HG03378 (cell line): Measurements from ENCODE around the gene DENND4B.
A peak's percentile ranks its signal among the peaks of the same experiment; 100 is the strongest.

ENCODE experiments used
- ATAC-seq: cut with Tn5 transposase; IDR thresholded peaks from one replicate; pipeline ENCODE4 v1.9.1; 2021; ENCODE audit warnings: mild to moderate bottlenecking, moderate library complexity; ENCODE audit not compliant: unreplicated experiment

Gene DENND4B

DNA sequence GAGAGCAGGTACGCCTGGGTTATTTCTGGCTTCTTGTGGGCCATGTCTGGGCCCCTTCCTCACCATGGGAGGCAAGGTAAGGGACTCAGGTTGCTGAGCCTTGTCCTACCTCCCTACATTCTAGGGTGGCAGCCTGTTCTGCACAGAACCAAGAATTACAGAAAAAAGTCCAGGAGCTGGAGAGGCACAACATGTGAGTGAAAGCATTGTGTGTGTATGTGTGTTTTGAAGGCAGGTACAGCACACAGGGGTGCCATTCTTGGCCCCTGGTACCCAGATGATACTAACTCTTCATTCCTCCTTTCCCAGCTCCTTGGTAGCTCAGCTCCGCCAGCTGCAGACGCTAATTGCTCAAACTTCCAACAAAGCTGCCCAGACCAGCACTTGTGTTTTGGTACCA, 26.6 kb upstream of the DENND4B start:
- no peak for ATAC-seq

DNA sequence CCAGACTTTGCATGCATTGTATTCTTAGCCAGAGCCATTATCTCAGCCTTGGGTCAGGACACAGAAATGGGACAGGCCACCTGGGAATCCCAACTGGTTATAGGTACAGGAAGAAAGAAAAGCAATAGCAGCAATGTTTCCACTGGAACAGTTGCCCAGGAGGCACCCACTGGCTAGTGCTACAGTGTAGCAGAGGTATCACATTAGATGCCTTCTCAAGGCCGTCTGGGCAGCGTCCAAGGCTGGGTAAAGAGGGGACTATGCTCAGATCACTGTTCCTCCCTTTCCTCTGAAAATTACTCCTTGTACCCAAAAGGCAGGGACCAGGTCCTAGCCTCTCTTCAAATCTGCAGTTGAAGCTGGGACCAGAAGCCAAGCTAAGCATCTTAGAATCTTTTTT, 23.8 kb upstream of the DENND4B start:
- no peak for ATAC-seq

DNA sequence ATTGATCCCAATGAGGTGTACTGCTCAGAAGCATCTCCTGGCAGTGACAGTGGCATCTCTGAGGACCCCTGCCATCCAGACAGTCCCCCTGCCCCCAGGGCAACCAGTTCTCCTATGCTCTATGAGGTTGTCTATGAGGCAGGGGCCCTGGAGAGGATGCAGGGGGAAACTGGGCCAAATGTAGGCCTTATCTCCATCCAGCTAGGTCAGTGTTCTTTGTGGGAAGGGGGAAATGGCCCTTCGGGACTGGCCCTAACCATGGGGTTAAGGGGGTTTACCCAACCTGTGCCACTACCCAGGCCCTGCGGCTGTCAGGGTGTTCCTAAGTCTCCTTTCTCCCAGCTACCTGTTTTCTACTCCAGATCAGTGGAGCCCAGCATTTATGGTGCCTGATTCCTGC, 22.5 kb upstream of the DENND4B start:
- ATAC-seq = no peak

DNA sequence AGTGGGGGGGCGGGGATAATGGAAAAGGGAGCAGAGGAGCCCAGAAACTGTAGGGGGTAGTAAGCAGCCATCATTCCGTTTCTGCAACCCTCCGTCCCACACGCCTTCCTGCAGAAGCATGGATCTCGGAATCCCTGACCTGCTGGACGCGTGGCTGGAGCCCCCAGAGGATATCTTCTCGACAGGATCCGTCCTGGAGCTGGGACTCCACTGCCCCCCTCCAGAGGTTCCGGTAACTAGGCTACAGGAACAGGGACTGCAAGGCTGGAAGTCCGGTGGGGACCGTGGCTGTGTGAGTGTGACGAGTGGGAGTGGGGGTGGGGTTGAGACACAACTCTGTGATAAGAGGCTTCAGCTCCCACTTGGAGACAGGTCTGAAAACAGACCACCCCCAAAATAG, 21.9 kb upstream of the DENND4B start:
- ATAC-seq = no peak

DNA sequence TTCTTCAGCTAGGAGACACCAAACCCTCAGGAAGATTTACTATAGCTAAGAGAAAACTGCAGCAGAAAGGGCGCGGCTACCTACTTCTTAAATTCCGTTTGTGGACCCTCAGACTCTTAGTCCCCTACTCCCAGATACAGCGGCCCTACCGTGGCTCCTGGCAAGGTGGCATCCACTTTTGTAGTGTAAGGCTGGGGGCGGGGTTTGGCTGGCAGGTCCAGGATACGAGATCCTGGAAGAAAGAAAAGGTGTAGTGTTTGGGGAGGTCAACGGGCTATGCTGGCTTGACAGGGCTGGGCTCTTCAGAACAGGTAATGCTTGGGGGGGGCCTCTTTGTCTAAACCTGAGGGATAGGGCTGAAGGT, 21.5 kb upstream of the DENND4B start:
- ATAC-seq = no peak

DNA sequence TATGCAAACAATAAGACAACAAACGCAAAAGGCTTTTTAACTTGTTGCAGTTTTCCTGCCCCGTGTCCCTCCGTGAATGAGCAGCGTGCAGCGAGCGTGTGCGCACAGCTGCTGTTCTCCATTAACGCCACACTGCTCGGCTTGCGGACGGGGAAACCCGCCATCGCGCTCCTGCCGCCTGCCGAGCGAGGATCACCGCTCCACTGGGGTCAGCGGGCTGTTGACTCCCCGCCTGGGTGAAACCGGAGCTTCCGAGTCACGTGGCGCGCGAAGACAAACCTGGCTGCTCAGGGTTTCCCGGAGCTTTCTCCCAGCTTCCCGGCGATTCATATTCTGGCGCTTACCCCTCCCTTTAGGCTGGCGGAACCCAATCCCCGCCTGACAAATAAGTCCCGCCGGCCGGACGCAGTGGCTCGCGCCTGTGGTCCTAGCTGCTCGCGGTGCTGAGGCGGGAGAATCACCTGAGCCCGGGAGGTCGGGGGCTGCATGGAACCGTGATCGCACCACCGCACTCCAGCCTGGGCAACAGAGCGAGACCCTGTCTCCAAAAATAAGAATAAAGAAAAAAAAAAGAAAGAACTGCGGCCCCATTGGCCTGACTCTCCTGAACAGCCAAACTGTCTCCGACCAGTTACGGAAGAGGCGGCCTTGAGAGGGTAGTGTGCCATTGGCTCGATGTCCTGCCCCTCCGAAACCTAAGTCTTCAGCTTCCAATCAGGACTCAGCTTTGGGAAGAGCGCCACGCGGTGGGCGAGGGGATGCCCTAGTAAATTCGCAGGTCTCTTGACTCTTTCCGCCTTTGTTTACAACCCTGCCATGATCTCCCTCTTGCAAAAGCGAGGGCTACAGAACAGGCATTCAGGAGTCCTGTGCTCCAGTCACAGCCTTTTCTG, 20.8 kb upstream of the DENND4B start, which contains the start of gene CREB3L4:
CREB3L4 (plus strand) TSS at position 796 of the 893 bp plus-strand sequence. CDS start 624 bp downstream, outside the sequence.
- peak; percentile 76 for ATAC-seq

DNA sequence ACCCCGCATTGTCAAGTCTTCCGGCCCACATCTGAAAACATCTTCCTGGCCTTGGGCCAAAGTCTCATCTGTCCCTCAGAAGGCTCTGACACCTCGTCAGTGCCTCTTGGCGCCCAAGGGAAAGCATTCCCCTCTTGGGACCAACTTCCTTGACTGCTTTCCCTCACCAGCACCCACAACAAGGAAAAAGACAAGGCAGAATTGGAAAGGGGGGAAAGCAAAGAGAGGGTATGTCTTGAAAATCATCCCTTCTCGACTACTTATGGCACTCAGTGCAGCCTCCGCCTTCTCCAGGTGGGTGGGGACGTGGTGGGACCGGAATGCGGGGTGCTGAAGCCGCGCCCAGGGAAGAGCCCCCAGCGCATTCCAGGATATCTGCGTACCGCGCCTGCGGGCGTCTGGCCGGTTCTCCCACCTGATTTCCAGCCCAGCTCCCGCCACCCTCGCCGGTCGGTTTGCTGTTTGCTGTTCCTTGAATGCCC, 17.4 kb upstream of the DENND4B start:
- no peak for ATAC-seq

DNA sequence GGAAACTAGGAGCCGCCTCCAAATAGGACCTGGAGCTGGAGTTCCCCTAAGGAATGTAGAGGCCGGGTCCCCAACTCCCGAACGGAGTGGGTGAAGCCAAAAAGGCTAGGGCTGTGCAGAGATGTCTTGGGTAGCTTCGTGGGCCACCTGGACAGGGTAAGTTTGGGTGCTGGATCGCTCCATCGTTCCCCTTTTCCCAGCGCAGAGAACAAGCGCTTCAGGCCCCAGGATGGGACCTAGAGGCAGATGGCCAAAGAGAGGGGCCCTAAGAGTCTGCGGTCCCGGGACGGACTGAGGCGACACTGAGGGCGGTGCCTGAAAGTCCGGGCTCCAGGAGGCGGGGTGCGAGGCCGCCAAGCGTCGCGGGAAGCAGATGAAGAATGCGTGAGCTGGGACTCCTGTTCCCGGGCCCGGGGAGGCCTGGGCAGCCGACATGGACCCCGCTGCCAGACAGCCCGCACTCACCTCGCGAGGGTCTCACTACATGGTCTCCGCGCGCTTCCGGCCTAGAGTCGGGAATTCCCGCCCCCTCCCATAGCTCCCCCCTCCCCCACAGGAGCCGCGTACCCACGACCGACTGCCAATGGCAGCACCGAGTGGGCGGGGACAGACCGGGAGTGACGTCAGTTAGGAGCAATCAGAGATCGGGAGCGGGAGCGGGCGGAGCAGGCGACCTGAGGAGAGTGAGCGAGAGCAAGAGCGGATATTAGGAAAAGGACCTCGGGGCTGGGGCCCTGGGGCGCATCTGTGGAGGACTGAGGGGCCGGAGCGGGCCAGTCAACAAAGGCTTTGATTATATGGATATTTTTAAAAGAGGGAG, 16.7 kb upstream of the DENND4B start, which contains the start of gene SLC39A1:
SLC39A1 (minus strand) TSS at position 508 of the 820 bp plus-strand sequence. CDS start 822 bp downstream, outside the sequence.
- ATAC-seq = peak; percentile 32

DNA sequence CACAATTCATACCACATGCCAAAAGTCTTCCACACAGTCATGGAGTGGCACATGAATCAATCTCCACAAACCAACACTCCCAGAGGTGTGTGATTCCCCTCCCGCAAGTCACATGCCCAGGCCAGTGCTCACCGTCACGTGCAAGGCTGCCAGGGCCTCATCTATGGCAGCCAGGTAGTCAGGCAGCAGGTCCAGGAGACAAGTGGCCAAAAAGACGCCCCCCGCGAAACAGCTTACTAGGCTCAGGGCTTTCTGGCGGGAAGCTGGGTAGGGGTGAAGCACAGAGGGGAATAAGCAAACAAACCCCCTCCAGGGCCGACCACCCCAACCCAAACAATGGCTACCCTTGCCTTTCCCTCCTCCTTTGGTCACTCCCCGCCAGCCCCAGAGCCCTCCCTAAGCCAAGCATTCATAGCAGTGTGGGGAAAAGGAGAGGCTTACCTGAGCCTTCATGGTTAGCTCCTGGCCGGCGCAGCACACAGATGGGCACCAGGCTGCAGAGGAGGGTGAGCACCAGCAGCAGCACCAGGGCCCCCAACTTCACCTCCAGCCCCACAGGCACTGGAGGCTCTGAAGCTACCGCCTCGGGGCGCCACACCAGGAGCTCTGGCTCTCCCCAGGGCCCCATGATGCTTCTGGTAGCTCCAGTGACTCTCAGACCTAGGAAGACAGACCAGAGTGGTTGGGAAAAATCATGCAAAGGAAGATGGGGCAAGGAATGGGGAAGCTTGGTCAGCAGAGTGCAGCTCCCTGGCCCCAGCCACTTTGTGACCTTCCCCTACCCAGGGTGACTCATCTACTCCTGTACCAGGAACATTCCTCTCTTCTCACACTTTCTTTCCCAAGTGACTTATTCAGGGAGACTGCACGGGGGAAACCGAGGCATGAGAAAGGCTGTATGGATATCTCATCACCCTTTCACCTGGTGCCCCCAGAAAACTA, 15.8 kb upstream of the DENND4B start:
- ATAC-seq = no peak

DNA sequence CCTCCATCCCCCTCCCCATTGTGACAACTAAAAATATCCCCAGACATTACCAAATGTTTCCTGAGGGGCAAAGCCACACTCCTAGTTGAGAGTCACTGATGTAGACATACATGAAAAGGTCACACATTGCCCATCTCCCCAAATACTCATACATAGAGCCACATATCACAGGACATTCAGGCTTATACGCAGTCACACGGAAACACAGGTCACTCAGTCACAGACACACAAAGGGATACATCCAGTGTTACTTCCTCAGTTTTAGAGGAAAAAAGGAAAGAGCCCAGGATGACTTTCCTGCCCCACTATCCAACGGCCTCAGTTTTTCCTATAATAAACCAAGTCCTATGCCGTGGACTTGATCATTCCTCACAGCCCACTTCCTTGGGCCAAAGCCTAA, 14.9 kb upstream of the DENND4B start:
- no peak for ATAC-seq

DNA sequence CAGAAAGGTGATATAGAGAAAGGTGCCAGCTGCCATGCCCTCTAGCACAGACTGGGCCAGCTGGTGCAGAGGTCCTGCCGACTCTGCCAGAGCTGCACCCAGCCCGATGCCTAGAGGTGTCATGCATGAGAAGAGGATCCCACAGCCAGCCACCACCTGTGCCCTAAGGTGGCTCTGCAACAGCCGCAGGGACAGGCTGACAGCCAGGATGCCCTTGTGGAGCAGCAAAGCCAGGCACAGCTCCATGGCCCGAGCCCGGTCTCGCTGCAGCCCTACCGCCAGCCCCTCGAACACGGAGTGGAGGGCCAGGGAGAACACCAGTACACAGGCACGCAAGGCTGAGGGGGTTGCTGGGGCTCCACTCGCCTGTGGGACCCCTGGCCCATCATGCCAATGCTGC, 13.7 kb upstream of the DENND4B start:
- no peak for ATAC-seq

DNA sequence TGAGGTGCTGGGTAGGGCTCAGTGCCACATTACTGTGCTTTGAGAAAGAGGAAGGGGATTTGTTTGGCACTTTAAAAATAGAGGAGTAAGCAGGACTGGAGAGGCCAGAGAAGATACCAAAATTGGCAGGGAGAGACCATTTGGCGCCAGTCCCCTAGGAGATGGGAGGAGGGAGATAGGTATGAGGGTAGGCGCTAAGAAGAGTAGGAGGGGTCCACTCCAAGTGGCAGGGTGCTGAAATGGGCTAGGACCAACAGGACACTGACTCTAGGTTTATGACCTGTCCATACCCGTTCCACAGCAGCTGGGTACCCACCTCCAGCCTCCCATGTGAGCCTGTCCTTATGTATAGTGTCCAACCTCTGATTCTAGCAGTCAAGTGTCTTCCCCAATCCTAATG, 12.9 kb upstream of the DENND4B start:
- no peak for ATAC-seq

DNA sequence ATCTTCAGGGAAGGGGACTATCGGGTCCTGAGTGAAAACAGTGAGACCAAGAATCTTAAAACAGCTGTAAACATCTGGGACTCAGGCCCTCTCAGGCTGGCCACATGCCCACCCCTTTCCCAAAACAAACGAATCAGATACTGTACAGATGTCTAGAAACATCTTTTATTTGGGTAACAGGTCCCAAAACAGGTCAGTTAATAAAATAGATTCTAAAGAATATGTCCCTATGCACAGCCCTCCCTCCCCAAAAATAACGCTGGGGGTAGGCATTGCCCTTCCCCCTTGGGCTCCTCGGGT, 12.4 kb upstream of the DENND4B start:
- ATAC-seq = no peak

DNA sequence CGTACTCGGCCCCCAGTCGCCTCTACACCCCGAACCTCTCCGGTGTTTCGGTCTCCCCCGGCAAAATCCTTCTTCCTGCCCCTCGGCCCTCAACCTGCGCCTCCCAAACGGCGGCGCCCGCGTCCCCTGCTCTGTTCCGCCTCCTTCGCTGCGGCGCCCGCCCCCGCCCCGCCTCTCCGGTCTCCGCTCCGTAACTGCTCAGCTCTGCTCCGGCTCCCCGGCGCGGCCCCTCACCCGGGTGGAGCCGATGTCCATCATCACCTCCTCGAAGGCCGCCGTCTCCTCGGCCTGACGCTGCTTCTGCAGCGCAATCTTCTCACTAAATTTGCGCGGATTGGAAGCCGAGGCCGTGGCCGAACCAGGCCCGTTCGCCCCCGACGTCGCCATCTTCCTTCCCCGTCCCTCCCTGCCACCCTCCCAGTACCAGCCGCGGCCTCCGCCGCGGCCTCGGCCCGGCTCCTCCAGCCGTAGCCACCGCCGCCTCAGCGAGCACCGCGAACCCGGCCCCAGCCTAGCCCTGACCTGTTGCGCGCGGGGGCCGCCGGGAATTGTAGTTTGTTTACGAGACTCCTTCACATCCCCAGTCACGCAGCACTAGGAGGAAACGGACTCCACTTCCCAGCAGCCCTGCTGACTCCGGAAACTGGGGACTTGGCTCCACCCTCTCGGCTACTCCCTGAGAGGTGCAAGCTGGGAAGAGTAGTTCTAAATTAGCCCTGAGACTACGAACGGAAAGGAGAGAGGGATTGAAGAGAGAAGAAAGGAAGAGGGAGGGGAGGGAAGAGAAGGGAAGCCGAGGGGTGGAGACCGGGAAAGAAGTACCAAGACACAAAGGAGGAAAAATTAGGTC, 11.8 kb upstream of the DENND4B start, which contains the start of gene CRTC2:
CRTC2 (minus strand) TSS at position 502 of the 850 bp plus-strand sequence; CDS start at position 387, 115 bp downstream.
- ATAC-seq = peak; percentile 71

DNA sequence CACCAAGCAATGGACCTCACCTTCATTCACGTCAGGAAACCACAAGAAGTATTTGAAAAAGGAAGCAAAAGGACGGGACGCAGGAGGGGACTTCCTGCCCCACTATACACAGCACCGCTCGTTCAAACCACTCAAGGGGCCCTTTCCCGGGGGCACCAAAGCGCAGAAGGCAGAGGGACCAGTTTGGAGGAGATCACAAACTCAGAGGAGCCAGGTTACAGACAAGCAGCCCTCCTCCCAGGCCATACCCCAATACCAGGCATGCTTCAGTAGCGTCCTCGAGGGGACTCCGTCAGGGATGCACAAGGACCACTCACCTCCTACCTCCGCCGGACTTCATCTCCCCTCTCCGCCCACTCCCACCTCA, 11.2 kb upstream of the DENND4B start:
- no peak for ATAC-seq

DNA sequence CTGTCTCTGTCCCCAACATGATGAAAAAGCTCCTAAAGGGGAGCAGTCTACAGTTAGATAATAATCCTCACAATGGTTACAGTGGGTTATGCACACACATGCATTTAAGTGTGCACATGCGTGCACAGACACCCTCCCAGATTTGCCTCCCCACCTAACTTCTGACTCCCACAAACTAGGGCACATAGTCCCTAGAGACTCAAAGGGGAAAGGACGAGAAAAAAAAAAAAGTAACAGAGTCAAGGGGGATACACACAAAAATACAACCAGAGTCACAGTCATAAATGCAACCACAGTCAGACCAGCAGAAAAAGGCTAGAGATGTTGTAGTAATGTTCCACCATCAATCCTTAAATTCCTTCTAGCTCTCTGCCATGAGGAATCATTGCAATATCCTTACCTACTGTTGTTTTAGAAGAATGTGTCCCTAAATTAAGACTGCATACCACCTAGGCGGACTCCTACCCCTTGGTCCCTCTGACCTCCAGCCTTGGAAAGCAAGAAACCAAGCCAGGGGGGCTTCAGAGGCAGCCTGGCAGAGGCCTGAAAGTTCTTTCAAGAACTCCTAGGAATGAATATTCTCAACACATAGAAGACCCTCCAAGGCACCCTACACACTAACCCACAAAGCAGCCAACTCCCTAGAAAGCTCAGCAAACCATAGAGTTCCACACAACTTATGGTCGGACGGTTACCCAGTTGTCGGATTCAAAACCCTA, 10.6 kb upstream of the DENND4B start:
- ATAC-seq = no peak

DNA sequence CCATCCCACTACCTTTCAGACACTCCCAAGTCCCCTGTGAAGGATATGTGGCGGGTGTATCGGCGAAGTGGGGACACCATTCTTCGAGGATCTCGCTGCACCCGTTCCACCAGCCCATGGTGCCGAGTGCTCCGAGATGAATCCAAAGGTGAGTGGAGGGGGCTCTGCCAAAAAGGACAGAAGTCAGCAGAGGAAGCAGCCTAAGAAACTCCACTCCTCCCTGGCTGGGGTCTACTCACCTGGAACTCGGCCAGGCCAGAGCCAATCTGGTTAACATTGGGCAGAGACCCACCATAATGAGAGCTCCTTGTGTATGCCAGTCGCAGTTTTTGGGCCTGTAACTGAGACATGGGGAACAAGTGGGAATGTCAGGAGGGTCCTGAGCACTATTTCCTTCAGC, 8.3 kb upstream of the DENND4B start:
- ATAC-seq = no peak

DNA sequence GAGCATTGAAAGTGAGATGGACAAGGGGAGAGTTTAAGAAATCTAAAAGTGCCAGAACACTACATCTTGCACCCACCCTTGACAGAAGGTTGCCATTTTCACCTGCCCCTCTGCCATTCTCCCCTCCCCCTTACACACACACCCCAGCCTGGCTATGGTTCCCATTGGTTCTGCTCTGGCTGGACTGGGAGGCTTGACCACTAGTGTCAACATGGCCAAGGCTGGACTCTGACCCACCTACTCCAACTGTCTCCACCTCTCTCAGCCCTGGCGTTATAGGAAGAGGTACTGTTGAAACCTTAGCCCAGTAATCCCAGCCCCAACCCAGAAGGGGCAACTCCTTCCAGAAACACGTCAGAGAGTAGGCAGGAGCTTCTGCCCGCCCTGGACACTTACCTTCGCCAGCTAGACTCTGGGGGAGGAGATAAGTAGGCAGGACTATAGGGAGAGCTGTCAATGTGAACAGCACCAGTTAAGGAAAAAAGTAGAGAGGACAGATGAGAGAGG, 7.4 kb upstream of the DENND4B start:
- ATAC-seq = no peak

DNA sequence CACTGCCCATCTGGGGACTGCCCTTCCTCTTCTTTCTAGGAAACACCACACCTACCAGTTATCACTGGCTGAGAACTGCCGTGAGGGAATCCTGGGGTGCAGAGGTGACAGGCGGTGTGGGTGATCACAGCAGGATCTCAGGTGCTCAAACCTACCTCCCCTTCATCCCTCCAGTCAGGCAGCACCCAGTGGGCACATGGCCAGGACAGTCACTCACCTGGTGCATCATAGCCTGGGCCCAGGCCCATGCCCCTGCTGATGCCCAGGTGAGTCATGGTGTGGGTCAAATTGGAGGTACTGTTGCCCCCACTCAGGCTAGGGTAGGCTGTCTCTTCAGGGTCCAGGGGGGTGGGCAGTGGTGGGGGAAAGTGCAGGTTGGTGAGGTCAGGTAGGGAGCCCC, 5.3 kb upstream of the DENND4B start:
- no peak for ATAC-seq
